ENCODE measurements around the gene OSTF1.

Gene OSTF1

DNA sequence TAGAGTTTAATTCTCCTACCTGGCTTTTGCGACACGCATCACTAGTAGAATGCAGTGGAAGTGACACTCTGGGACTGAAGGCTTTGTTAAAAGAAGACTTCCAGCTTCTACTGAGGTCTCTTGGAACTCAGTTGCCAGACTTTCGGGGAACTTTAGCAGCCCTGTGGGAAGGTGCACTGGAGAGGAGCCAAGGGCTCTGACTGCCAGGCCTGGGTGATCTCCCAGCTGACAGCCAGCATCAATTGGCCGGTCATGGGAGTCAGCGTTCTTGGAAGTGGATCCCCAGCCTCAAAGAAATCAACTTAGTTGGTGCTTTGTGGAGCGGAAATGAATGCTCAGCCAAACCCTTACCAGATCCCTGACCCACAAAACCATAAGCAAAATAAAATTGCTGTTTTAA, 87.1 kb downstream of the OSTF1 start:
- Mint-ChIP-seq H3K4me3 (no peak overlapping the region), H3K36me3 (peaks cover 7 to 8% of the 10 kb centered on the region in 2 donors), H3K4me1 (peaks cover 0 to 2% of the 10 kb centered on the region in 2 donors), H3K9me3 (no peaks in the 10 kb centered on the region), H3K27me3 (no peaks in the 10 kb centered on the region), H3K27ac (no peak overlapping the region)
- DNase-seq (no peak), ATAC-seq (replicated peaks) (no peak)

GRCh38 chr9:75176037-75176436, 87.7 kb downstream of the OSTF1 start:
- Mint-ChIP-seq H3K9me3 (no peaks in the 10 kb centered on the region), H3K4me1 (peaks cover 0 to 2% of the 10 kb centered on the region in 2 donors), H3K4me3 (no peak overlapping the region), H3K36me3 (peaks cover 5 to 8% of the 10 kb centered on the region in 2 donors), H3K27ac (no peak overlapping the region), H3K27me3 (no peaks in the 10 kb centered on the region)
- no peak for ATAC-seq (replicated peaks)
- no peak for DNase-seq

DNA sequence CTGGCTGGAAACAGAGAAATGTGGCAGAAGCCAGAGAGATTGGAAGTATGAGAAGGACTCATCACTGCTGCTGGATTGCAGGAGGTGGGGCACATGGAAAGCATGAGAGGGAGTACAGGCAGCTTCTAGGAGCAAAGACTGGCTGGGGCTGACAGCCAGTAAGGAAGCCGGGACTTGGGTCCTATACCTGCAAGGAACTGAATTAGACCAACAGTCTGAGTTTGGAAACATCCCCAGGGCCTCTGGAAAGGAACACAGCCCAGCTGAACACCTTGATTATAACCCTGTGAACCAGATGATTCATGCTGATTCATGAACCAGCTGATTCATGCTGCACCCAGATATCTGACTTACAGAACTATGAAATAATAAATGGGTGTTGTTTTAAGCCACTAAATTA, 93.4 kb downstream of the OSTF1 start:
- no peaks in the 10 kb centered on the region for H3K9me3 Mint-ChIP-seq
- no peak overlapping the region for H3K4me3 Mint-ChIP-seq
- ATAC-seq (replicated peaks) (no peak), DNase-seq (no peak)
- no peak overlapping the region for H3K27ac Mint-ChIP-seq
- H3K27me3 Mint-ChIP-seq, result no peaks in the 10 kb centered on the region
- H3K36me3 Mint-ChIP-seq, result peaks cover 4% of the 10 kb centered on the region in 2 donors
- H3K4me1 Mint-ChIP-seq, result peaks cover 0 to 5% of the 10 kb centered on the region in 2 donors

GRCh38 chr9:75183306-75183705, 95.0 kb downstream of the OSTF1 start:
- Mint-ChIP-seq H3K36me3 (peaks cover 8 to 12% of the 10 kb centered on the region in 2 donors), H3K27me3 (peaks cover 0 to 5% of the 10 kb centered on the region in 2 donors), H3K27ac (no peak overlapping the region), H3K9me3 (no peaks in the 10 kb centered on the region), H3K4me3 (no peak overlapping the region), H3K4me1 (peaks cover 0 to 5% of the 10 kb centered on the region in 2 donors)
- DNase-seq (no peak), ATAC-seq (replicated peaks) (no peak)

DNA sequence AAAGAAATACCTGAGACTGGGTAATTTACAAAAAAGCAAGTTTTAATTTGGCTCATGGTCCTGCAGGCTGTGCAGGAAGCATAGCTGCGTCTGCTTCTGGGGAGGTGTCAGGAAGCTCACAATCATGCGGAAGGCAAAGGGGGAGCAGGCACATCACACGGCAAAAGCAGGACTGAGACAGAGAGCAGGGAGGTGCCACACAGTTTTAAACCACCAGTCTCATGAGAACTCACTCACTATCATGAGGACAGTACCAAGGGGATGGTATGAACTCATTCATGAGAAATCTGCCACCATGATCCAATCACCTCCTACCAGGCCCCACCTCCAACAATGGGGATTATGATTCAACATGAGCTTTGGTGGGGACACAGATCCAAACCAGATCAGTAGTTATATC, 96.2 kb downstream of the OSTF1 start:
- H3K36me3 Mint-ChIP-seq, result peaks cover 6 to 12% of the 10 kb centered on the region in 2 donors
- H3K27me3 Mint-ChIP-seq, result peaks cover 0 to 5% of the 10 kb centered on the region in 2 donors
- peaks cover 0 to 5% of the 10 kb centered on the region in 2 donors for H3K4me1 Mint-ChIP-seq
- no peak overlapping the region for H3K4me3 Mint-ChIP-seq
- no peaks in the 10 kb centered on the region for H3K9me3 Mint-ChIP-seq
- ATAC-seq (replicated peaks) (no peak), DNase-seq (no peak)
- no peak overlapping the region for H3K27ac Mint-ChIP-seq

GRCh38 chr9:75185585-75186170, 97.4 kb downstream of the OSTF1 start:
- no peak for DNase-seq
- ATAC-seq (replicated peaks), result peak; percentile 72 to 74
- H3K4me3 Mint-ChIP-seq, result no peak overlapping the region
- H3K27ac Mint-ChIP-seq, result no peak overlapping the region
- peaks cover 0 to 6% of the 10 kb centered on the region in 2 donors for H3K27me3 Mint-ChIP-seq
- no peaks in the 10 kb centered on the region for H3K9me3 Mint-ChIP-seq
- H3K4me1 Mint-ChIP-seq, result peaks cover 0 to 5% of the 10 kb centered on the region in 2 donors
- peaks cover 8 to 12% of the 10 kb centered on the region in 2 donors for H3K36me3 Mint-ChIP-seq

DNA sequence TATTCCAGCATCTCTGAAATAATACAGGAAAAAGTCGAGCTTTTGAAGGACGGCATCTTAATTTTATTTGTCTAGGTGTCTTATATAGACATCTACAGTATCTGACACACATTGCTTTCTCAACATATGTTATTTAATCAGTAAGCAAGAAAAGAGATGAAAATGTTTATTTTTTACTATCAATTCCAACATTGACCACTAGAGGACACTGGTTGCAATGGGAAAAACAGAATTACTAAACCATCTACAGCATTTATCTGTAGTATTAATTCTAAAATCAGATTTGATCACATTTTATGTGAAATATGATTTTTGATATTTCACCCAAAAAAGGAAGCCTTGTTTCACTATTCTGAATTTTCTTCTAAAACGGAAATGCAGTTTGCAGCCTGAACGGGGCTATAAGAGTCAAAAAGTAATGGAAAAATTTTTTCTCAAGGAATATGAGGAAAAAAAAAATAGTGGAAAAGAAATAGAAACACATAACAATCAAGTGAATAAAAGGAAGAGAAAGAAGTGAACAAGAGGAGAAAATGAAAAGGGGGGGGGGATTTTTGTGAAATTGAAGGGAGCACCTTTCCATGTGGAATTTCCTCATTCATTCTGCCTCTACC, 98.6 kb downstream of the OSTF1 start:
- Mint-ChIP-seq H3K9me3 (no peaks in the 10 kb centered on the region), H3K4me3 (no peak overlapping the region), H3K4me1 (peaks cover 0 to 5% of the 10 kb centered on the region in 2 donors), H3K36me3 (peaks cover 8 to 12% of the 10 kb centered on the region in 2 donors), H3K27me3 (peaks cover 0 to 8% of the 10 kb centered on the region in 2 donors), H3K27ac (no peak overlapping the region)
- ATAC-seq (replicated peaks) (no peak), DNase-seq (no peak)

DNA sequence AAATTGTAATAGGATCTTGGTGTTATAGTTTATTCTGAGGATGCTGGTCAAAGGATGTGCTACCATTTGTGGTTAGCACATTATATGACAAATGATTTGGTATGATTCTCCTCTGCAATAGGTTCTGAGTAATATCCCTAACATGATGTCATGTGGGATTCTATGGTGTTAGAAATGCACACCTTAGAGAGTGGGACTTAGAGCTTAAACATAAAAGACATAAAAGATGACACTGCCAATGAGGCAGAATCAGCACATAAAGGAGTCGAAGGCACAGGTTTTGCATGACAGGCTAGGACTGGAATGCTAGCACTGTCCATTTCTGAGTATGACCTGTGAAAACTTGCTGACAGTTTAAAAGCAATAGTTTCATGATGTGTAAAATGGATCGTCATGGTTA, 100.4 kb downstream of the OSTF1 start:
- H3K4me1 Mint-ChIP-seq, result peaks cover 0 to 5% of the 10 kb centered on the region in 2 donors
- DNase-seq (no peak), ATAC-seq (replicated peaks) (no peak)
- no peaks in the 10 kb centered on the region for H3K9me3 Mint-ChIP-seq
- H3K27me3 Mint-ChIP-seq, result peaks cover 0 to 8% of the 10 kb centered on the region in 2 donors
- H3K36me3 Mint-ChIP-seq, result peaks cover 6 to 8% of the 10 kb centered on the region in 2 donors
- H3K4me3 Mint-ChIP-seq, result no peak overlapping the region
- H3K27ac Mint-ChIP-seq, result no peak overlapping the region

DNA sequence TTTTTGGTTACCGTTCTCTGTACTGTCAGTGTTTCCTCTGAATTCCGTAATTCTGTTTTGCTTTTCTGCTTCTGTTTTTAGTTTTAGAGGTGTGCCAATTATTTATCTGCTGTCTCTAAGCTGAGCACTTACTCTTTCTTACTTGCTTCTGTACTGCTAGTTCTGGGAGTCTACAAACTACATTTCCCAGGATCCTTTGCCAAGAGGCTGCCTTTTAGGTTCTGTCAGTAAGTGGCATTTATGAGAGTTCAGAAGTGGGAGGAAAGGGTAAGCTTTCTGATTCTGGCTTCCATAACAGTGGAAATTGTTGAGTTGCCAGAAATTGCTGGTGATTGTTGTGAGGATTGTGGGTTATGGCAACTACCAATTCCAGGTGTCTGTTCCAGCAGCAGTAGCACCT, 102.4 kb downstream of the OSTF1 start:
- ATAC-seq (replicated peaks), result no peak
- DNase-seq, result no peak
- Mint-ChIP-seq H3K4me3 (no peak overlapping the region), H3K9me3 (no peaks in the 10 kb centered on the region), H3K27ac (no peak overlapping the region), H3K4me1 (no peaks in the 10 kb centered on the region), H3K36me3 (peaks cover 6 to 8% of the 10 kb centered on the region in 2 donors), H3K27me3 (peaks cover 0 to 8% of the 10 kb centered on the region in 2 donors)
